ENCODE results near the gene SYNE1.

- no peak for TF ChIP-seq POLR2A (IDR thresholded peaks at IDR 0.05)
- TF ChIP-seq CTCF (IDR thresholded peaks at IDR 0.05): no peak
Measured at GRCh38 chr6:152184917-152185574, 452.1 kb downstream of the SYNE1 start.
